Measurements from ENCODE around the gene PRUNE2. TPM values are rescaled to one million over a fixed set of nuclear protein-coding genes. Genes with fewer than 3 reads are reported as not detected.
A peak's percentile ranks its signal among the peaks of the same experiment; 100 is the strongest.

The PRUNE2 gene
- polyA plus RNA-seq, 6 donors from 2014 or later = 0.12 to 0.65 (median 0.23) TPM; not detected in 1

DNA sequence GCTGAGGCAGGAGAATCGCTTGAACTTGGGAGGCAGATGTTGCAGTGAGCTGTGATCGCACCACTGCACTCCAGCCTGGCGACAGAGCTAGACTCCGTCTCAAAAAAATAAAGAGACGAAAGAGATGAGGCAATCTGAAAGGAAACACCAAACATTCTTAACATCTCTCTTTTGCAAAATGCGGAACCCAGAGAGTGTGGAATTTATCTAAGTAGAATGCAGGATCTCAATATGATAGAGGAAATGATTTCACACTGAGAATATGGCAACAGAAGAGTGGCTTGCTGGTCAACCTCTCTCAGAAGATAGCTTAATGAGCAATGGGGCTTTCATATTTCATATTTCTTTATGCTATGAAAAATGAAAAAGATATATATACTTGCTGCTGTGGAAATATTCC, 175.1 kb downstream of the PRUNE2 start:
- Mint-ChIP-seq H3K36me3 (no peaks in the 10 kb centered on the region), H3K27ac (no peak overlapping the region), H3K9me3 (no peaks in the 10 kb centered on the region), H3K4me1 (no peaks in the 10 kb centered on the region), H3K4me3 (no peak overlapping the region), H3K27me3 (peaks cover 6 to 10% (median 6%) of the 10 kb centered on the region in 3 donors)
- ATAC-seq (ENCODE audit: low read depth in 2 of 2) (no peak), DNase-seq (no peak)

DNA sequence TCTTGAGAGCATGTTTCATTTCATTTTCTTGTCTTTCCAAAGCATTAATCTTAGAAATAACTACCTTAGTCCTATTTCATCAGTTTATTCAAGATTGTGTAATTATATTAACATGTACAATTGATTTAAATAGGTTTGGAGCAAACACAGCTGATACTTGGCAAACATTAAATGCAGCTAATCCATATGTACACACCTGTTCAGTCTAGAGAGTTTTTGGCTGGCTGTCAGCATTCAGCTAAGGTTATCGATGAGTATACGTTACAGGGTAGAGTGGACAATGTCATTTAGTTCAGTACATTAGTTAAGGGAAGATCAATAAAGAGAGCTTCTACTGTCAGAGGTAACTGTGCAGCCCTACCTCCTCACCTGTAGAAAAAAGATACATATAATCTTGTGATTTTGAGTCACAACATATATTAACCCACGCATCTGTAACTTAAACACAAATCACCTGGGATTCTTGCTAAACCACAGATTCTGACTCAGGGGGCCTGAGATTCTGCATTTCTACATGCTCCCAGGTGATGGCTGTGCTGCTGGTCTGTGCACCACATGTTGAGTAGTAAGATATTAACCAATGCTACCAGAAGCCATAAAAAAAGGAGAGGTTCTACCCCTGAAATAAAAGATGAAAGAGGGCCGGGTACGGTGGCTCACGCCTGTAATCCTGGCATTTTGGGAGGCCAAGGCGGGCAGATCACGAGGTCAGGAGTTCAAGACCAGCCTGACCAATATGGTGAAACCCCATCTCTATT, 175.8 kb downstream of the PRUNE2 start:
- ATAC-seq (ENCODE audit: low read depth in 2 of 2) = no peak
- H3K9me3 Mint-ChIP-seq = no peaks in the 10 kb centered on the region
- no peaks in the 10 kb centered on the region for H3K36me3 Mint-ChIP-seq
- no peak overlapping the region for H3K4me3 Mint-ChIP-seq
- no peak overlapping the region for H3K27ac Mint-ChIP-seq
- H3K4me1 Mint-ChIP-seq = no peaks in the 10 kb centered on the region
- H3K27me3 Mint-ChIP-seq = peaks cover 6 to 17% (median 12%) of the 10 kb centered on the region in 3 donors
- DNase-seq = no peak

DNA sequence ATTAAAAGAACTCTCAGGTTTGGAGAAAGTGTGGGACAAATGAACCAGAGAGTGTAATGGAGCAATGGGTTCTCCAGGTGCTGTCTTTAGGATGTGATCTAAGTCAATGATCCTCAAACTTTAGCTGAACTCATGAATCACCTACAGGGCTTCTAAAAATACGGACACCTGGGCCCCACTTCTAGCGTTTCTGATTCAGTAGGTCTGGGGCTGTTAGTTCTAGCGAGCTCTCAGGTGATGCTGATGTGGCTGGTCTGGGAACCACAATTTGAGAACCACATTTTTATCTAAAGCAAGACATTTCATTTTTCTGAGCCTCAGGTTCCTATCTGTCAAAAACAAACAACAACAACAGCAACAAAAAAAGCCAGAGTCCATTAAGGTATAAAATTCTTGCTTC, 176.8 kb downstream of the PRUNE2 start:
- peaks cover 6 to 18% (median 17%) of the 10 kb centered on the region in 3 donors for H3K27me3 Mint-ChIP-seq
- no peak for ATAC-seq (ENCODE audit: low read depth in 2 of 2)
- no peak overlapping the region for H3K4me3 Mint-ChIP-seq
- H3K27ac Mint-ChIP-seq = no peak overlapping the region
- H3K9me3 Mint-ChIP-seq = no peaks in the 10 kb centered on the region
- no peaks in the 10 kb centered on the region for H3K36me3 Mint-ChIP-seq
- no peak for DNase-seq
- H3K4me1 Mint-ChIP-seq = no peaks in the 10 kb centered on the region

DNA sequence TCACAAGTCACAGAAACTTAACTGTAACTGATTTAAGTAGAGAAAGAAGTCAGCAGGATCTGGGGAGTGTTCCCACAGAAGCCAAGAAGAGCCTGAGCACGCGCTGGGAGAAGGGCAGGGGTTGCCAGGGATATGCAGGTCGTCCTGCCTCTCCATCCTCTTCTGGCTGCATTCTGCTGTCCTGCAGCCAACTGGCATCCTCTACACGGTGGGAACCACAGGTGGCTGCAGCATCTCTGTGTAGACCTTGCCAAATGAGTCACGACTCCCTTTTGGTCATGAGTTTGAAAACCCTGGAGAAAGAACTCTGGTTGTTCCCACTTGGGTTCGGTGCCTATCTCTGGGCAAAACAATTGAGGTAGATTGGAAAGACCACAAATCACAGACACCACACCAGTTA, 180.0 kb downstream of the PRUNE2 start:
- Mint-ChIP-seq H3K4me1 (no peaks in the 10 kb centered on the region), H3K36me3 (no peaks in the 10 kb centered on the region), H3K27ac (no peak overlapping the region), H3K9me3 (no peaks in the 10 kb centered on the region), H3K27me3 (peaks cover 13 to 18% (median 17%) of the 10 kb centered on the region in 3 donors), H3K4me3 (no peak overlapping the region)
- DNase-seq (no peak), ATAC-seq (ENCODE audit: low read depth in 2 of 2) (no peak)

DNA sequence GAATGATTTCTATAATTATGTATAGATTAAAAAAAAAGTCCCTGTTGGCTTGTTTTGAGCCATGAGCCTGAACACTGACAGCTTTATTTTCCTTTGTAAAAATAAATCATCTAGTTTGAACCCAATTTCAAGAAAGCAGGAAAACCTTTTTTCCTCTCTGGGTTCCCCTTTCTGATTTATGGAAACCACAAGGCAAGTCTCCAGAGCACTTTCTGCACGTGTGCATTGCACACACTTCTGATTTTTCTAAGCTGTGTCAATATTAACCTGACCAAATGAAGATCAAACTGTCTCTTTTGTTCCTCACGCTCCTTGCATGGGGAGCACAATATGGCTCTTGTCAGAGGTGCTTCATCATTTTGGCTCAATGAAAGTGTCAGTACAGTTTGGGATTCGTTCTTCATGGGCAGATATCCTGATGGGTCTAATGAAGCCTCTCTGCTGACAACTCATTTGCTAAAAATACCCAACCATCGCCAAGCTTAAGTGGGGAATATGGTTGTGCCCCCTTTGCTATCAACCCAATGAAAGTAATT, 180.8 kb downstream of the PRUNE2 start:
- Mint-ChIP-seq H3K4me3 (no peak overlapping the region), H3K36me3 (no peaks in the 10 kb centered on the region), H3K27ac (peak overlapping the region in 1 of 6 donors; percentile 59), H3K27me3 (peaks cover 12 to 17% (median 14%) of the 10 kb centered on the region in 3 donors), H3K9me3 (no peaks in the 10 kb centered on the region), H3K4me1 (no peaks in the 10 kb centered on the region)
- ATAC-seq (ENCODE audit: low read depth in 2 of 2) (no peak), DNase-seq (no peak)

DNA sequence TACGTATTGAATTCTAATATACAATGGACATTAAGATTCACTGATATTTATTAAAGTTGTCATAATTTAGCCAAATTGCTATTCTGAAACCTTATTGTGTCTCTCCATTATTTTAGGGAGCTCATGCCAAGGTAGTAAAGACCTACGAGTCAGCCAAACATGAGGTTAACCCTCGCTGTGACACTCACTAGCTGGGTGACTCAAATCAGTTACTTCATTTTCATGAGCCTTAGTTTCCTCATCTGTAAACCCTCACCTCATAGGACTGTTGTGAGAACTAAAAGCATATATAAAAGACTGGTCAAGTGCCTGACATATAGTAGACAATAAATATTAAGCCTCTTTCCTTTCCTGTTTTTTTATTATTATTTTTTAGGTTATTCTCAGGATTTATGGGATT, 185.7 kb downstream of the PRUNE2 start:
- Mint-ChIP-seq H3K27ac (no peak overlapping the region), H3K27me3 (peaks cover 14 to 23% (median 23%) of the 10 kb centered on the region in 3 donors), H3K4me1 (no peaks in the 10 kb centered on the region), H3K9me3 (peaks cover 0 to 2% (median 0%) of the 10 kb centered on the region in 7 donors), H3K36me3 (no peaks in the 10 kb centered on the region), H3K4me3 (no peak overlapping the region)
- no peak for DNase-seq
- no peak for ATAC-seq (ENCODE audit: low read depth in 2 of 2)

DNA sequence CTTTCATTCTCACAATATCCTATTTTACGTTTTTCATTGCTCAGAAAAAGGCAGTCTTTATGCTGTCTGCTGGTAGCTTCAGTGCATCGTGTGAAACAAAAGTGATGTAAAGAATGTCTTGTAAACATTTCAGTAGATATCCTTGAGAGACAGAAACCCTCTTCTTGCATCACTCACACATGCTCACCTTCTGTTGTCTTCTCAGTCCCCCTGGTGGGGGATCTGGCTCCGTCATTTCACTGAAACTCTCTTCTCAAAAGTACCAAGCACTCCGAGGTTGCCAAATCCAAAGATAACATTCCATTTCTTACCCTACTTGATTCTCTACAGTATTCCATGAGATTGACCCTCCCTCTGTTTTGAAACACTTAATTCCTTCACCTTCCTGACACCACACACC, 187.7 kb downstream of the PRUNE2 start:
- H3K4me1 Mint-ChIP-seq = no peaks in the 10 kb centered on the region
- H3K36me3 Mint-ChIP-seq = no peaks in the 10 kb centered on the region
- H3K4me3 Mint-ChIP-seq = no peak overlapping the region
- H3K9me3 Mint-ChIP-seq = peaks cover 0 to 2% (median 0%) of the 10 kb centered on the region in 7 donors
- H3K27ac Mint-ChIP-seq = no peak overlapping the region
- peaks cover 12 to 23% (median 18%) of the 10 kb centered on the region in 3 donors for H3K27me3 Mint-ChIP-seq
- no peak for ATAC-seq (ENCODE audit: low read depth in 2 of 2)
- DNase-seq = no peak

DNA sequence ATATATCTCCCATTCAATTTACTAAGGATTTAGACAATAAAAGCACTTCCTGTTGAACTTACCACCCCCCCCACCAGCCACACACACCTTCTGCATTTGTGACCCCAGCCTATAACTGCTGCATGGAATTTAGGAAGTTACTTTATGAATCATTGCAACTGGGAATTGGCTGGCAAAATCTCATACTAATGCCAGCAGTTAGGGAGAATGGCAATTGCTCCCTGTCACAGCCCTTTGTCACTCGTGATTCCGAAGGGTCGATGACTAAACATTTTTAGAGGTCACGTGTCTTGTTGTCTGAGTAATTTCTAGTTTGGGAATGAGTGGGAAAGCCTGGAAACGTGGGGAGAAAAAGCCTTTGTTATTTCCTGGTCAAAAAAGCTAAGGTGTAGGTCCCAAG, 188.3 kb downstream of the PRUNE2 start:
- Mint-ChIP-seq H3K27me3 (peaks cover 12 to 23% (median 18%) of the 10 kb centered on the region in 3 donors), H3K27ac (no peak overlapping the region), H3K4me3 (no peak overlapping the region), H3K9me3 (peaks cover 0 to 2% (median 0%) of the 10 kb centered on the region in 7 donors), H3K36me3 (no peaks in the 10 kb centered on the region), H3K4me1 (no peaks in the 10 kb centered on the region)
- no peak for ATAC-seq (ENCODE audit: low read depth in 2 of 2)
- no peak for DNase-seq

DNA sequence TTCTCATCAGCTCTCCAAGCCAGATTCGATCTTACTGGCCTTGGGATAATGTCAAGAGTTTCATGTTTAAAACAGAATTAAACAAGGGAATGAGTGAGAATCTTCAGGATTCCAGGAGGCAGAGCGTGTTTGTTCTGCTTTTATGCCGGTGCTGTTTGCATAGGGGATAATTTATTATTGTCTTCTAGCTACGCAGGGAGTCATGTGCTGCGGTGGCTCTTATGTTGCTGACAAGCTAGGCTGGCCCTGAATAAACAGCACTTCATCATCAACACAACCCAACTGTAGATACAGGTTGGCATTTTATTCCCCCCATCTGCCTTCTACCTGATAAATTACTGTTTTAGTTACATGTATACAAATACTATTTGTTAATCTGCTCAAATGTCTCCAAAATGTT, 188.7 kb downstream of the PRUNE2 start:
- Mint-ChIP-seq H3K9me3 (peaks cover 0 to 2% (median 0%) of the 10 kb centered on the region in 7 donors), H3K4me3 (no peak overlapping the region), H3K4me1 (no peaks in the 10 kb centered on the region), H3K27me3 (peaks cover 12 to 23% (median 18%) of the 10 kb centered on the region in 3 donors), H3K36me3 (no peaks in the 10 kb centered on the region), H3K27ac (no peak overlapping the region)
- ATAC-seq (ENCODE audit: low read depth in 2 of 2) = no peak
- no peak for DNase-seq

DNA sequence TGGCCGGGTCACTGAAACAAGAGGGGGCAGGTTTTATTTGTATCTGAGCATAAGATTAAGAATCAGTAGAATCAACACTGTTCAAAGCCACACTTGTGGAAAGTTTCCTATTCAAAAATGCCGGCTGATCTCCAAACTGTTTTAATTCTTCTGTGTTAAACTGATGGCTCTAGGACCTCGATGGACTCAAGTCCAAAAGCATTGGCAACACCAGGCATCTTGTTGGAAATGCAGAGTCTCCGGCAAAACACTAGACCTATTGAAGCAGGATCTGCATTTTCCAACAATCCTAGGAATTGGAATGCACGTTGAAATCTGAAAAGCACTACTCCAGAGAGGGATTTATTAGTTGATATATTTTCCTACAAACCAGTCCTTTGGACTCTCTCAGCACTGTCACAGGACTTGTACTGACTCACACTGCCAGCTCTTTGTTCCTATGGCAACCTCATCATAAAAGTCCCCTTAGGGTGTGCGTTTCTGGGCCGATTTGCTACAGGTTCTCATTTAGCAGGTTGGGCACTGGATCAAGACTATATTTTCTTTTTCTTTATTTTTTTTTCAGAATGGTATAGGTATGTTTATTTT, 189.7 kb downstream of the PRUNE2 start:
- ATAC-seq (ENCODE audit: low read depth in 2 of 2) (no peak), DNase-seq (no peak)
- H3K4me1 Mint-ChIP-seq = no peaks in the 10 kb centered on the region
- peak overlapping the region in 1 of 6 donors; percentile 42 for H3K27ac Mint-ChIP-seq
- H3K36me3 Mint-ChIP-seq = no peaks in the 10 kb centered on the region
- H3K9me3 Mint-ChIP-seq = peaks cover 0 to 2% (median 0%) of the 10 kb centered on the region in 7 donors
- H3K4me3 Mint-ChIP-seq = no peak overlapping the region
- H3K27me3 Mint-ChIP-seq = peaks cover 12 to 25% (median 19%) of the 10 kb centered on the region in 3 donors

DNA sequence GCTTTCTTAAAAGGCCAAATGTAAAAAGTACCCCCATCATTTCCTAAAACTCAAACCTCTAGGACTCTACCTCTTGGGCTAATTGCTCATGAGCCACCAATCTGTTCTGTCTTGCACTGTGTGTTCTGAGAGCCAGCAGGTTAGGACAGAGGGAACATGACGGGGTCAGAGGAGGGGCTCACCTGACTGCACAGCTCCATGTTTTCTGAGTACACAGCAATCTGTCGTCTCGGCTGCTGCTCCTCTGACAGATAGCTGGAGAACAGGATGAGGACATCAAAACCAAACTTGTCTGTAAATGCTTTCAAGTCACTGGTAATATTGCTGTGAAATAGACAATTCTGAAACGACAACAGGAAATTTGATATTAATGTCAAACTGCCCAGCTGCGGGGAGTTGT, 192.5 kb downstream of the PRUNE2 start:
- DNase-seq (no peak), ATAC-seq (ENCODE audit: low read depth in 2 of 2) (no peak)
- Mint-ChIP-seq H3K36me3 (no peaks in the 10 kb centered on the region), H3K27ac (no peak overlapping the region), H3K27me3 (peaks cover 24 to 43% (median 29%) of the 10 kb centered on the region in 3 donors), H3K4me3 (no peak overlapping the region), H3K9me3 (peaks cover 0 to 2% (median 0%) of the 10 kb centered on the region in 7 donors), H3K4me1 (no peaks in the 10 kb centered on the region)

DNA sequence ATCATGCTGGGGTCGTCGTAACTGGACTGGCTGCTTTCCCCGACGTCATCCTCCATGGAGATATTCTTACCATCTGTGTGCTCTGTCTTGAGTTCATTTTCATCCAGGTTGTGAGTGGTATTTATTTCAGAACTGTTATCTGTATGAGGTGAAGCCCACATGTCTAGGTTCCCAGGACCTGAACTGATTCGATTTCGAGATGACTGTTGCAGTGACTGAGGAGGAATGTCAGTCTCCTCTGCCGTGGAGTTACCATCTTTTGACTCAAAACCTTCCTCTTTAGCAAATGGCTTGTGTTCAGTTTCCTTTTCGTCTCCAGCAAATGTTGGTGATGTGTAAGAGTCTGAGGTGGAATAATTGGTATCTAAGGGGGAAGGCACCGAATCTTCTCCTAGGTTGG, 196.9 kb downstream of the PRUNE2 start:
- Mint-ChIP-seq H3K9me3 (no peaks in the 10 kb centered on the region), H3K27ac (no peak overlapping the region), H3K36me3 (no peaks in the 10 kb centered on the region), H3K4me3 (no peak overlapping the region), H3K27me3 (peaks cover 30 to 43% (median 40%) of the 10 kb centered on the region in 3 donors), H3K4me1 (peaks cover 0 to 8% (median 0%) of the 10 kb centered on the region in 3 donors)
- no peak for ATAC-seq (ENCODE audit: low read depth in 2 of 2)
- no peak for DNase-seq

DNA sequence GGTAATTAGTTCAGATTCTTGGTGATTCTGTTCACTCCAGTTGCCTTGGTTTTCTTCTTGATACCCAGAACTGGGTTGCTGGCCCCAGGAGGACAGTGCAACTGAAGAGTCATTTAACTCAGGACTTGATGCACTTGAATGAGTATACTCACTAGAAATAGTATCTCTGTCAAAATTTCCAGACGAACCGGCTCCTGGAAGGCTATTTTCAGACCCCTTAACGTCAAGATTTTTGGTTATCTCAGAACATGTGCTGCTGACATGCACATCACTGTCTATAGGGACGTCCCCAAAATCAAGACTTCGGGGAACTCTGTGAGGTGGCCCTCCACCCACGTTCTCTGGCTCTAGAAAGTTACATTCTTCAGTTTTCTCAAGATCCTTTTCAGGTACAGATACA, 198.4 kb downstream of the PRUNE2 start:
- ATAC-seq (ENCODE audit: low read depth in 2 of 2) (no peak), DNase-seq (no peak)
- Mint-ChIP-seq H3K27me3 (peaks cover 40 to 45% (median 43%) of the 10 kb centered on the region in 3 donors), H3K4me1 (peaks cover 0 to 8% (median 4%) of the 10 kb centered on the region in 3 donors), H3K9me3 (no peaks in the 10 kb centered on the region), H3K27ac (no peak overlapping the region), H3K36me3 (no peaks in the 10 kb centered on the region), H3K4me3 (no peak overlapping the region)

All from naive B cell (primary cell).